ENCODE data around the gene GBX2.

GBX2 gene

DNA sequence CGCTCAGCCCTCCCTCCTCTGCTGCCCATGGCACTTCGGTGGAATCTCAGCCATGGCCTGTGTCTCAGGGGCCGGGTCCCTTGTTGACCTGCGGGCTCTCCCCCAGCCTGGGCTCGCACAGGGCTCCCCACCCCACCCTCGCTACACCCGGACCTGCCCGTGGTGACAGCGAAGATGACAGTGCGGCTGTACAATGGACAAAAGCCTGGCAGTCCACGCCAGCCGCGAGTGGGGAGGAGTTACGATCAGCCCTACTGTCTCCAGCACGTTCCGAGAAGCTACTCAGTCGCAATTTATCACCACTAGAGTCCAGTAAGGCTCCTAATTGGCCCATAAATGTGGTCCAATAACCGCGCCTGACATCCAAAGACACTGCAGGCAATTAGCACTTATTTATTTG, 31.6 kb downstream of the GBX2 start (continued):
- TF ChIP-seq ESRRG (CRISPR knock-in tag; IDR thresholded peaks at IDR 0.05) (no peak), ISL1 (CRISPR knock-in tag; IDR thresholded peaks at IDR 0.05) (no peak), RARB (CRISPR knock-in tag; IDR thresholded peaks at IDR 0.05) (no peak)

DNA sequence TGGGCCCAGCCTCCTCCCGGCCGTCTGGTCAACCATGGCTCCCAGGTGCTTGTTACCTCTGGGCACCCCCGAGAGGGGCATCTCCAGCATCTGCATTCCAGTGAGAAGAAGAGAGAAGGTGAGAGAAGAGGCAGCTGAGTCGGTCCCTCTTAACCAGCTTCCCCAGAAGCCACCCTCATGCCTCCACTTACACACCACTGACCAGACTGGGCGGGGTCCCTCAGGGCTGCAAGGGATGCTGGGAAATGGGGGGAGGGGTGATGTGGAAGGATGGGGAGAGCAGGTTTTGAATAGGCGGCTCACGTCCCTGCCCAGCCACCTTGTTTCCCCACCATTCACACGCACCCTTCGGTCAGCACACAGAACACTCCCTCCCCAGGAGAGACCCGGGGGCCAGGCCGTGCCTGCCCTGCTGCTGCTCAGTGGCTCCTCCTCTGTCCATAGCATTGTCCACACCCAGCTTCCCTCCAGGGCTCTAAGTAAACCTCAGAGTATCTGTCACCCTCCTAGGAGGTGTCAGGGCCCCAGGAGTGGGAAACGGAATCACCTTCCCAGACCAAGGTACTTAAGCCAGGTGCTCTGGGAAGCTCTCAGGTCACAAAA, 34.7 kb downstream of the GBX2 start:
- no peak for ATAC-seq
- no peak for TF ChIP-seq ZNF70 (CRISPR knock-in tag; IDR thresholded peaks at IDR 0.05)
- TF ChIP-seq, protein P1, sequence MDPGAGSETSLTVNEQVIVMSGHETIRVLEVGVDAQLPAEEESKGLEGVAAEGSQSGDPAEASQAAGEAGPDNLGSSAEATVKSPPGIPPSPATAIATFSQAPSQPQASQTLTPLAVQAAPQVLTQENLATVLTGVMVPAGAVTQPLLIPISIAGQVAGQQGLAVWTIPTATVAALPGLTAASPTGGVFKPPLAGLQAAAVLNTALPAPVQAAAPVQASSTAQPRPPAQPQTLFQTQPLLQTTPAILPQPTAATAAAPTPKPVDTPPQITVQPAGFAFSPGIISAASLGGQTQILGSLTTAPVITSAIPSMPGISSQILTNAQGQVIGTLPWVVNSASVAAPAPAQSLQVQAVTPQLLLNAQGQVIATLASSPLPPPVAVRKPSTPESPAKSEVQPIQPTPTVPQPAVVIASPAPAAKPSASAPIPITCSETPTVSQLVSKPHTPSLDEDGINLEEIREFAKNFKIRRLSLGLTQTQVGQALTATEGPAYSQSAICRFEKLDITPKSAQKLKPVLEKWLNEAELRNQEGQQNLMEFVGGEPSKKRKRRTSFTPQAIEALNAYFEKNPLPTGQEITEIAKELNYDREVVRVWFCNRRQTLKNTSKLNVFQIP (CRISPR knock-in tag; IDR thresholded peaks at IDR 0.05; ENCODE audit: borderline replicate concordance, low read depth): no peak
- no peak for TF ChIP-seq ZNF565 (CRISPR knock-in tag; conservative IDR thresholded peaks at IDR 0.05; ENCODE audit: low read depth)
- no peak for TF ChIP-seq ZFP3 (CRISPR knock-in tag; IDR thresholded peaks at IDR 0.05)

DNA sequence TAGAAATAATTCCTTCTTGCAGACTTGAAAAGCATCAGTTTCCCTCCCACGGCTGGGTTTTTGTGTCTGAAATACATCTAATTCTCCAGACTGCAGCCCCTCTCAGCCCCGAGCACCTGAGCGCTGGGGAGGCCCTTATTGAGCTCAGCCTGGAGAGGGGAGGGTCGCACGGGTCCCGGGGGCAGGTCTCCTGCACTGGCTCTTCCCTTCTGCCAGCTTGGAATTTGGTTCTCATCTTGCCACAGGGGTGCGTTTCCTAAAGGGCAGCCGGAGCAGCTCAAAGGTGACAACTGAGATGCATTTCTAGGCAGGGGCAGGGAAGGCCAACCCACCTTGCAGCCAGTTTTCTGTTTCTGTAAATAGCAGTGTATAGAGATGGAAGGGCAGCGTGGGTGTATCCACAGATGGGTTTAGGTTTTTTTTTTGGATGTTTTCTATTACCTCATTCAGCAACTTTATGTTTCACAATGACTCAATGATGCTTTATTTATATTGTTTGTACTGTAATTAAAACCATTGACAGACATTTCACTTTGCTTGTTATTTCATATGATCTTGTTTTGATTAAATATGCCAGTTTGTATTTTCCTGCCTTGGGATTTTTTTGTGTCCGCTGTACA, 37.0 kb downstream of the GBX2 start:
- no peak for TF ChIP-seq ZNF70 (CRISPR knock-in tag; IDR thresholded peaks at IDR 0.05)
- TF ChIP-seq TCF4 (CRISPR knock-in tag; IDR thresholded peaks at IDR 0.05; ENCODE audit: borderline replicate concordance): no peak

DNA sequence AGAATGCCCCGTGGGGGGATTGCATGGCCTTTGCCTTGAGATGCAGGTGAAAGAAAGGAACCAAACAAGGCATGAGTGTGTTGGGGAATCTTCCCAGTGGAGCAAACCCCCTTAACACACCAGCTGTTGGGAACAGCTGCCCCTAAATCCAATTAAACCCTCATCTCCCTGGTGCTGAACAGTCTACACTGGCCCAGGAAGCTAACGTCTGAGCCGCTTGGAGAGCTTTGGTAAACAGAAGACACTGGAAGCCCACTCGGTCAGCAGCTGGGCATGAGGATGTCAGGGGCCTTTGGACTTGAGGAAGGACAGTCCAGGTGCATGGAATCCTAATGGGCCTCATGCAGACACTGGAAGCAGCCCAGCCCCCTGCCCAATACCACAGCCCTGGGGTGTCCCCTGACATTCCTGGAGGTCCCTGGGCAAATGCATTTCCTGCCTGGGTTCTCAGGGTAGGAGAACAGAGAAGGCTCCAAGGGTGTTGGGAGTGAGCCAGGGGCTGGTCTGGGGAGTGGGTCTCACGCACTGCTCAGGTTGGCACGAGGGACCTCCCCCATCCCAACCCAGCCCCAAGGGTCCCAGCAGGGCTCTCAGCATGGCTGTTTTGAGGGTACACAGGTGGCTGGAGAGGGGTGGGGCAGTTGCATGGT, 37.7 kb downstream of the GBX2 start:
- no peak for ATAC-seq
- TF ChIP-seq ZFP3 (CRISPR knock-in tag; IDR thresholded peaks at IDR 0.05): no peak
- TF ChIP-seq CSDC2 (CRISPR knock-in tag; IDR thresholded peaks at IDR 0.05): no peak
- TF ChIP-seq ISL1 (CRISPR knock-in tag; IDR thresholded peaks at IDR 0.05): no peak
- no peak for TF ChIP-seq TOX (CRISPR knock-in tag; IDR thresholded peaks at IDR 0.05; ENCODE audit: borderline replicate concordance)
- TF ChIP-seq, protein P2, sequence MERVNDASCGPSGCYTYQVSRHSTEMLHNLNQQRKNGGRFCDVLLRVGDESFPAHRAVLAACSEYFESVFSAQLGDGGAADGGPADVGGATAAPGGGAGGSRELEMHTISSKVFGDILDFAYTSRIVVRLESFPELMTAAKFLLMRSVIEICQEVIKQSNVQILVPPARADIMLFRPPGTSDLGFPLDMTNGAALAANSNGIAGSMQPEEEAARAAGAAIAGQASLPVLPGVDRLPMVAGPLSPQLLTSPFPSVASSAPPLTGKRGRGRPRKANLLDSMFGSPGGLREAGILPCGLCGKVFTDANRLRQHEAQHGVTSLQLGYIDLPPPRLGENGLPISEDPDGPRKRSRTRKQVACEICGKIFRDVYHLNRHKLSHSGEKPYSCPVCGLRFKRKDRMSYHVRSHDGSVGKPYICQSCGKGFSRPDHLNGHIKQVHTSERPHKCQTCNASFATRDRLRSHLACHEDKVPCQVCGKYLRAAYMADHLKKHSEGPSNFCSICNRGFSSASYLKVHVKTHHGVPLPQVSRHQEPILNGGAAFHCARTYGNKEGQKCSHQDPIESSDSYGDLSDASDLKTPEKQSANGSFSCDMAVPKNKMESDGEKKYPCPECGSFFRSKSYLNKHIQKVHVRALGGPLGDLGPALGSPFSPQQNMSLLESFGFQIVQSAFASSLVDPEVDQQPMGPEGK (CRISPR knock-in tag; IDR thresholded peaks at IDR 0.05; ENCODE audit: borderline replicate concordance): no peak
- TF ChIP-seq ZNF70 (CRISPR knock-in tag; IDR thresholded peaks at IDR 0.05): no peak
- TF ChIP-seq GLIS3 (CRISPR knock-in tag; IDR thresholded peaks at IDR 0.05): no peak
- TF ChIP-seq, protein P3, sequence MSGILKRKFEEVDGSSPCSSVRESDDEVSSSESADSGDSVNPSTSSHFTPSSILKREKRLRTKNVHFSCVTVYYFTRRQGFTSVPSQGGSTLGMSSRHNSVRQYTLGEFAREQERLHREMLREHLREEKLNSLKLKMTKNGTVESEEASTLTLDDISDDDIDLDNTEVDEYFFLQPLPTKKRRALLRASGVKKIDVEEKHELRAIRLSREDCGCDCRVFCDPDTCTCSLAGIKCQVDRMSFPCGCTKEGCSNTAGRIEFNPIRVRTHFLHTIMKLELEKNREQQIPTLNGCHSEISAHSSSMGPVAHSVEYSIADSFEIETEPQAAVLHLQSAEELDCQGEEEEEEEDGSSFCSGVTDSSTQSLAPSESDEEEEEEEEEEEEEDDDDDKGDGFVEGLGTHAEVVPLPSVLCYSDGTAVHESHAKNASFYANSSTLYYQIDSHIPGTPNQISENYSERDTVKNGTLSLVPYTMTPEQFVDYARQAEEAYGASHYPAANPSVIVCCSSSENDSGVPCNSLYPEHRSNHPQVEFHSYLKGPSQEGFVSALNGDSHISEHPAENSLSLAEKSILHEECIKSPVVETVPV (CRISPR knock-in tag; IDR thresholded peaks at IDR 0.05): no peak
- no peak for TF ChIP-seq TCF4 (CRISPR knock-in tag; IDR thresholded peaks at IDR 0.05; ENCODE audit: borderline replicate concordance)
- TF ChIP-seq ZFP30 (CRISPR knock-in tag; IDR thresholded peaks at IDR 0.05): no peak
- no peak for TF ChIP-seq SNAI2 (CRISPR knock-in tag; IDR thresholded peaks at IDR 0.05)
- no peak for TF ChIP-seq RARB (CRISPR knock-in tag; IDR thresholded peaks at IDR 0.05)
- TF ChIP-seq, protein P4, sequence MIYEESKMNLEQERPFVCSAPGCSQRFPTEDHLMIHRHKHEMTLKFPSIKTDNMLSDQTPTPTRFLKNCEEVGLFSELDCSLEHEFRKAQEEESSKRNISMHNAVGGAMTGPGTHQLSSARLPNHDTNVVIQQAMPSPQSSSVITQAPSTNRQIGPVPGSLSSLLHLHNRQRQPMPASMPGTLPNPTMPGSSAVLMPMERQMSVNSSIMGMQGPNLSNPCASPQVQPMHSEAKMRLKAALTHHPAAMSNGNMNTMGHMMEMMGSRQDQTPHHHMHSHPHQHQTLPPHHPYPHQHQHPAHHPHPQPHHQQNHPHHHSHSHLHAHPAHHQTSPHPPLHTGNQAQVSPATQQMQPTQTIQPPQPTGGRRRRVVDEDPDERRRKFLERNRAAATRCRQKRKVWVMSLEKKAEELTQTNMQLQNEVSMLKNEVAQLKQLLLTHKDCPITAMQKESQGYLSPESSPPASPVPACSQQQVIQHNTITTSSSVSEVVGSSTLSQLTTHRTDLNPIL (CRISPR knock-in tag; IDR thresholded peaks at IDR 0.05; ENCODE audit: low read depth): no peak
- TF ChIP-seq ESRRG (CRISPR knock-in tag; IDR thresholded peaks at IDR 0.05): no peak
- no peak for TF ChIP-seq ARNTL (CRISPR knock-in tag; IDR thresholded peaks at IDR 0.05; ENCODE audit: borderline replicate concordance, low read depth)
- no peak for TF ChIP-seq BACH2 (CRISPR knock-in tag; IDR thresholded peaks at IDR 0.05; ENCODE audit: borderline replicate concordance)
- TF ChIP-seq, protein P5, sequence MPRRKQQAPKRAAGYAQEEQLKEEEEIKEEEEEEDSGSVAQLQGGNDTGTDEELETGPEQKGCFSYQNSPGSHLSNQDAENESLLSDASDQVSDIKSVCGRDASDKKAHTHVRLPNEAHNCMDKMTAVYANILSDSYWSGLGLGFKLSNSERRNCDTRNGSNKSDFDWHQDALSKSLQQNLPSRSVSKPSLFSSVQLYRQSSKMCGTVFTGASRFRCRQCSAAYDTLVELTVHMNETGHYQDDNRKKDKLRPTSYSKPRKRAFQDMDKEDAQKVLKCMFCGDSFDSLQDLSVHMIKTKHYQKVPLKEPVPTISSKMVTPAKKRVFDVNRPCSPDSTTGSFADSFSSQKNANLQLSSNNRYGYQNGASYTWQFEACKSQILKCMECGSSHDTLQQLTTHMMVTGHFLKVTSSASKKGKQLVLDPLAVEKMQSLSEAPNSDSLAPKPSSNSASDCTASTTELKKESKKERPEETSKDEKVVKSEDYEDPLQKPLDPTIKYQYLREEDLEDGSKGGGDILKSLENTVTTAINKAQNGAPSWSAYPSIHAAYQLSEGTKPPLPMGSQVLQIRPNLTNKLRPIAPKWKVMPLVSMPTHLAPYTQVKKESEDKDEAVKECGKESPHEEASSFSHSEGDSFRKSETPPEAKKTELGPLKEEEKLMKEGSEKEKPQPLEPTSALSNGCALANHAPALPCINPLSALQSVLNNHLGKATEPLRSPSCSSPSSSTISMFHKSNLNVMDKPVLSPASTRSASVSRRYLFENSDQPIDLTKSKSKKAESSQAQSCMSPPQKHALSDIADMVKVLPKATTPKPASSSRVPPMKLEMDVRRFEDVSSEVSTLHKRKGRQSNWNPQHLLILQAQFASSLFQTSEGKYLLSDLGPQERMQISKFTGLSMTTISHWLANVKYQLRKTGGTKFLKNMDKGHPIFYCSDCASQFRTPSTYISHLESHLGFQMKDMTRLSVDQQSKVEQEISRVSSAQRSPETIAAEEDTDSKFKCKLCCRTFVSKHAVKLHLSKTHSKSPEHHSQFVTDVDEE (CRISPR knock-in tag; IDR thresholded peaks at IDR 0.05): no peak
- no peak for TF ChIP-seq ZC3H10 (CRISPR knock-in tag; IDR thresholded peaks at IDR 0.05)

More for the DNA sequence above, 37.0 kb downstream of the GBX2 start:
- no peak for ATAC-seq
